GM10847 (cell line): ENCODE measurements around the gene LMTK3.

ENCODE experiments used
- POLR2A ChIP-seq: IDR thresholded peaks from 2 replicates; pipeline ENCODE4 v1.6.1; 2011; ENCODE audit not compliant: insufficient read length; ENCODE audit errors: extremely low read depth

LMTK3 gene

GRCh38 chr19:48511800-48512503 is at the start of gene LMTK3:
LMTK3 (minus strand) TSS chr19:48511835; CDS start chr19:48511576, 259 bp downstream.
- no peak for TF ChIP-seq POLR2A

- TF ChIP-seq POLR2A = no peak
These were observed 49.8 kb upstream of the LMTK3 start for GRCh38 chr19:48561412-48561811.

GRCh38 chr19:48560095-48560530 is 48.5 kb upstream of the LMTK3 start:
- no peak for TF ChIP-seq POLR2A

- no peak for TF ChIP-seq POLR2A
These were observed 46.5 kb upstream of the LMTK3 start for GRCh38 chr19:48558018-48558684.

GRCh38 chr19:48556825-48557224 is 45.2 kb upstream of the LMTK3 start:
- no peak for TF ChIP-seq POLR2A

GRCh38 chr19:48556163-48556562 is 44.5 kb upstream of the LMTK3 start:
- TF ChIP-seq POLR2A = no peak

- TF ChIP-seq POLR2A = no peak
These were observed 42.9 kb upstream of the LMTK3 start for GRCh38 chr19:48554385-48555091.

- TF ChIP-seq POLR2A = no peak
These were observed 42.2 kb upstream of the LMTK3 start for GRCh38 chr19:48553676-48554384.

- TF ChIP-seq POLR2A = no peak
These were observed 41.0 kb upstream of the LMTK3 start for GRCh38 chr19:48552406-48553322.

GRCh38 chr19:48551437-48552302 is 40.0 kb upstream of the LMTK3 start, which contains the start of gene SULT2B1:
SULT2B1 (plus strand) TSS chr19:48552172; CDS start chr19:48552253, 81 bp downstream.
- no peak for TF ChIP-seq POLR2A

- TF ChIP-seq POLR2A = no peak
These were observed 37.7 kb upstream of the LMTK3 start for GRCh38 chr19:48549380-48549779.

- TF ChIP-seq POLR2A = no peak
These were observed 36.7 kb upstream of the LMTK3 start for GRCh38 chr19:48548253-48548911.

GRCh38 chr19:48547722-48548121 is 36.1 kb upstream of the LMTK3 start:
- no peak for TF ChIP-seq POLR2A
